Skeletal muscle cell (primary cell): ENCODE measurements around the gene PRORP.
"Not testable (repeated sequence)": the region's sequence is repeated elsewhere in the genome, so short reads cannot be mapped to it uniquely, and the experiment has no call there.

Source experiments
- DNase-seq: peaks from one replicate; pipeline ENCODE4 v3.0.0-alpha.2; 2010; ENCODE audit warnings: low read depth
- H3K4me3 ChIP-seq: 2 replicates; pipeline ENCODE4 v1.5.1; 2011; ENCODE audit warnings: low read depth, mild to moderate bottlenecking, control low read depth, low read length, moderate library complexity

Gene PRORP

GRCh38 chr14:35133542-35134328 is 11.4 kb downstream of the PRORP start:
- DNase-seq, result no peak

DNA sequence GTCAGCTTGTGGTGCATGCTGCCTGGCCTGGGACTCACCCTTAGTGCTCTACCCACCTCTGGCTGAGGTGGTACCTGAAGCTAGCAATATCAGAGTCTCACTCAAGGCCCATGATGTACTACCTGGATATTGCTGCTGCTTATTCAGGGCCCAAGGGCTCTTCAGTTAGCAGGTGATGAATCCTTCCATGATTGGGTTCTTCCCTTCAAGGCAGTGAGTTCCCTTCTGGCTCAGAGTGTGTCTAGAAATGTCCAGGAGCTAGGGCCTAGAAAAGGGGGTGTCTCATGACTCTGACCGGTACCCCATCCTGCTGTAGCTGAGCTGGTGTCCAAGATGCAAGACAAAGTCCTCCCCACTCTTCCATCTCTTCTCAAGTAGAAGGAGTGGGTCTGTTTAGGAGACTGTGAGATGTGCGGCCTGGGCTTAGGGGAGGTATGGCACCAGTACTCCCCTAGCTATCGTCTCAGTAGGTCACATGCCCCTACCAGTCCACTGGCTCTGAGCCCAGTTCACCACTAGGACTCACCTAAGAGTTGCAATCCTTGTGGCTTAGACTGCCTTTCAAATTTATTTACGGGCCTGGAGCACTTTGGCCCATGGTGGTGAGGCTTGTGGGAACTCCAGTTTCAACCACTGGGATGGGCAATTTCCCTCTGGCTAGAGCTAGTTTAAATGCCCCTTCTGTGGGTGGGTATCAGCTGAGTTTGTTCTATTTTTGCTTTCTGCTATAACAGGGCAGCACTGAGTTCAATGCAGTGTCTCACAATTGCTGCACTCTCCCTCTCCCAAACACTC is 12.2 kb downstream of the PRORP start:
- no peak for DNase-seq
- no peak overlapping the region for H3K4me3 ChIP-seq

More at GRCh38 chr14:35133542-35134328, 11.4 kb downstream of the PRORP start:
- H3K4me3 ChIP-seq, result no peak overlapping the region

DNA sequence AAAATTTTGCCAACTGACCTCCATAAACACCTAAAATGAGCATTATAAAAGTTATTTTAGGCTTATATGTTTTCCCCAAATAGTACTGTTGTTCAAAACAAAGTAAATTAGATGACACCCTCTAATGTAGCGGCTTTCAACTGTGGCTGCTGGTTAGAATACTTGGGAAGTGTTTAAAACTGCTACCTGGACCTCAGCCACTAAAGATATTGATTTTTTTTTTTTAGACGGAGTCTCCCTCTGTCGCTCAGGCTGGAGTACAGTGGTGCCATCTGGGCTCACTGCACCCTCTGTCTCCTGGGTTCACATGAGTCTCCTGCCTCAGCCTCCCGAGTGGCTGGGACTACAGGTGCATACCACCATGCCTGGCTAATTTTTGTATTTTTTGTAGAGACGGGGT is 16.2 kb downstream of the PRORP start:
- no peak for DNase-seq
- no peak overlapping the region for H3K4me3 ChIP-seq

- H3K4me3 ChIP-seq, result no peak overlapping the region
- DNase-seq, result no peak
Measured at GRCh38 chr14:35140718-35141581, 18.6 kb downstream of the PRORP start.

DNA sequence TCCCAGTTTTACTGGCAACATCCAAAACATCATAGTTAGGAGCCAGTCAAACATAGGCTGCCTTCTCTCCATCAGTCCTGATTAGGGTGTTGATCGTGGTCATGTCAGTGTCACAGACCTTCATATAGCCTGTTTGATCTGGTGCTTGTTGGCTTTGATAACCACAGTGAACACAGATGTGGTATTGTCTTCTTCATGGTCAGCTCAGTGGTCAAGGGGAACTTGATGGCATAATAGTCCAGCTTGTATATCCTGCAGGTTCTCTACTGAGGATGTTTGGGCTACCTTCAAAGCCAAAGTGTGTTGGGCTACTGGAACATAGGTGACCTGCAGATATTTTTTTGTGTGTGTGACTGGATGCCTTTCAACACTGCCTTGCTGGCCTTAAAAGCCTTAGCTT is 21.7 kb downstream of the PRORP start:
- no peak for DNase-seq
- no peak overlapping the region for H3K4me3 ChIP-seq

GRCh38 chr14:35146711-35147149 is 24.4 kb downstream of the PRORP start:
- DNase-seq, result no peak
- no peak overlapping the region for H3K4me3 ChIP-seq

- no peak for DNase-seq
- H3K4me3 ChIP-seq, result no peak overlapping the region
Measured at GRCh38 chr14:35147186-35147585, 24.8 kb downstream of the PRORP start.

DNA sequence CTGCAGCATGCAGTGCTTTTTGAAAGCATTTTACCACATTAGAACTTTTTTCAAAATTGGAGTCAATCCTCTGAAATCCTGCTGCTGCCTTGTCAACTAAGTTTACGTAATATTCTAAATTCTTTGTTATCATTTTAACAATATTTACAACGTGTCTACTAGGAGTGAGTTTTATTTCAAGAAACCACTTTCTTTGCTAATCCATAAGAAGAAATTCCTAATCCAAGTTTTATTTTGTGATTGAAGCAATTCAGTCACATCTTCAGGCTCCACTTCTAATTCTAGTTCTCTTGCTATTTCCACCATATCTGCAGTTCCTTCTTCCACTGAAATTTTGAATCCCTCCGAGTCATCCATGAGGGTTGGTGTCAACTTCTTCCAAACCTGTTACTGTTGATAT is 25.4 kb downstream of the PRORP start:
- no peak for DNase-seq
- no peak overlapping the region for H3K4me3 ChIP-seq

DNA sequence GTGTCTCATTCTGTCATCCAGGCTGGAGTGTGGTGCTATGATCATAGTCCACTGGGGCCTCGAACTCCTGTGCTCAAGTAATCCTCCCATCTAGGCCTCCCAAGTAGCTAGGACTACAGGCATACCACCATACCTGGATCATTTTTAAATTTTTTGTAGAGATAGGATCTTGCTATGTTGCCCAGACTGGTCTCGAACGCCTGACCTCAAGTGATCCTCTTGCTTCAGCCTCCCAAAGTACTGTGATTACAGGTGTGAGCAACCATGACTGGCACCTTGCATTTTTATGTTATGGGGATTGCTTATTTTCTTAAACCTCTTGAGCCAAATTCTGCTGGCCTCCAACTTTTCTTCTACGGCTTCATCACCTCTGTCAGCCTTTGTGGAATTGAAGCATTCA is 26.9 kb downstream of the PRORP start:
- H3K4me3 ChIP-seq, result no peak overlapping the region
- DNase-seq, result no peak

GRCh38 chr14:35152531-35152930 is 30.2 kb downstream of the PRORP start:
- H3K4me3 ChIP-seq, DNase-seq: not testable (repeated sequence)

- H3K4me3 ChIP-seq, result no peak overlapping the region
- DNase-seq, result no peak
Measured at GRCh38 chr14:35154016-35154415, 31.7 kb downstream of the PRORP start.

DNA sequence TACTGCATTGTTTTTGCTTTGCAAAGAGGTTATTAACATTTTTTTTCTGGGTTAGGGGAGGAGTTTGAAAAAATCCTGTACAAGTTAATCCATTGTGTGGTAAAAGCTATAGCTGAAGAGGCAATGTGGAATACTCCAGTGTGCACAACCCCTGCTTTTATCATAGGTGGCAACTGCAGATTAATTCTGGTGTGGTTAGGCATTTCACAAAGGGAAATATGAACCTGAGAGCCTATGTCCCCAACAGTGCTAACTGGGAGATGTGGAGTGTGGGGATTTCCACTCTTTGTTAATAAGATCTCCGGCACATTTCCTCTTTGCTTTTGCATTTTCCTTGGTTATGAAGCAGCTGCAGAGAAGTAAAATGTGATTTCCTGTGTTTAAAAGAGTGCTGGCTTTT is 33.6 kb downstream of the PRORP start:
- peak; percentile 16 for DNase-seq
- H3K4me3 ChIP-seq, result no peak overlapping the region

GRCh38 chr14:35158491-35158890 is 36.1 kb downstream of the PRORP start:
- no peak for DNase-seq
- no peak overlapping the region for H3K4me3 ChIP-seq

- DNase-seq, result no peak
Measured at GRCh38 chr14:35158951-35159653, 36.8 kb downstream of the PRORP start.

DNA sequence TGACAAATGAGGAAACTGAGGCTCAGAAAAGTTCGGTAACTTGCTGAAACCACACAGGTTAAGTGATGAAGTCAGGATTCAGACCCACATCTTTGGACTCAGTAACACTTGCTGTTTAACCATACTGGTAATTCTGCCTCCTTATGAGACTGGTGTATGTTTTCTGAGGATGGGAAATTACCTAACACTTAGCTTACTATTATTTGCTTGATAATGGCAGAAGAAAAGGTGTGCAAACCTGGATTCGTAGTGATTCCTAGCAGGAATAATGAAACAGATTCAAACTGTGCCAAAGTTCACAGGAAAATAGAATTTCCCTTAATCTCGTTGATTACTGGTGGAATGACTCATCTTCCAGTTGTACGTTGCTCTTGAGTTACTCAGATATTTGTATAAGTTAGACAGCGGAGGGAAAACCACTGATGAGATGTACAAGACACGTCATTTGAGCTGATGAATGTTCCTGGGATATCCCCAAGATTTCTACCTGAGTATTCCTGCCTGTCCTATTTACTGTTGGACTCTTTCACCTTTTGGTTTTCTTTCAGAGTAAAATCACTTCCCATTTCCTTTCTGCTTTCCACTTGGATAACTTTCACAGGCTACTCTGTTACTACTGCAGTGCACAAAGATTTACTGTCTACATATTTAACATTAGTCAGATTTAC is 37.5 kb downstream of the PRORP start:
- H3K4me3 ChIP-seq, result no peak overlapping the region
- DNase-seq, result peak; percentile 80

More at GRCh38 chr14:35158951-35159653, 36.8 kb downstream of the PRORP start:
- no peak overlapping the region for H3K4me3 ChIP-seq

DNA sequence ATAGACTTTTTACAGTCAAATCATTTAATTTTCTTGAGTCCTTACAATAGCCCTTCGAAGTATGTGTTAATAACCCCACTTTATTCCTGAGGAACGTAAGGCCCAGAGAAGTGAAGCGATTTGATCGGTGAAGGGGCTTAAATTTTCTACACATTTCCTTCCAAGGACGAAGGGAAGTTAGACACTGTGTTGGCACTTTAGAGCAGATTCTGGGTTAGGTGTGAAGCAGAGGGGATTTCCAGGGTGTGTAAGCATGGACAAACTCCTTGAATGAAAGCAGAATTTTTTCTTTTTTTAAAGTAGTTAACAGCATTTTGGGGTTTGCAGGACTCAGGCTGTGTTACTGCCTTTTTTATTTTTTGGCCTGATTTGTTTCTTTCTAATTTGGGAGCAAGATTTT is 38.9 kb downstream of the PRORP start:
- no peak for DNase-seq
- no peak overlapping the region for H3K4me3 ChIP-seq

- no peak overlapping the region for H3K4me3 ChIP-seq
- DNase-seq, result no peak
Measured at GRCh38 chr14:35163384-35163783, 41.0 kb downstream of the PRORP start.

- H3K4me3 ChIP-seq, result no peak overlapping the region
- no peak for DNase-seq
Measured at GRCh38 chr14:35164849-35165248, 42.5 kb downstream of the PRORP start.

GRCh38 chr14:35167496-35167895 is 45.1 kb downstream of the PRORP start:
- no peak for DNase-seq
- no peak overlapping the region for H3K4me3 ChIP-seq
